HL-60 (cell line): Measurements from ENCODE around the gene NHLRC2.

Experiments used
- CTCF ChIP-seq: IDR thresholded peaks from one replicate; pipeline ENCODE4 v1.5.1; 2011; ENCODE audit warnings: low read length, control low read depth, inconsistent platforms; ENCODE audit not compliant: insufficient read depth
- POLR2AphosphoS5 ChIP-seq: IDR thresholded peaks from 2 replicates; pipeline ENCODE4 v1.6.1; 2012; ENCODE audit warnings: low read depth
- SPI1 ChIP-seq: IDR thresholded peaks from 2 replicates; pipeline ENCODE4 v1.6.1; 2012; ENCODE audit warnings: low read depth, mild to moderate bottlenecking, borderline replicate concordance

GRCh38 chr10:113920114-113920513, 65.7 kb downstream of the NHLRC2 start:
- TF ChIP-seq CTCF (no peak), POLR2AphosphoS5 (no peak), SPI1 (no peak)
